K562 (cell line): ENCODE measurements around the gene ARNT2.

ENCODE experiments used
- CTCF ChIP-seq, 3 experiments: IDR thresholded peaks in 2 of 3; conservative IDR thresholded peaks in 1 of 3; 2 replicates each; pipeline ENCODE4 v1.5.1; 2011 to 2012; ENCODE audit warnings: low read length in 3 of 3, mild to moderate bottlenecking in 3 of 3, control low read depth in 2 of 3, improper control_type of control experiment in 1 of 3, inconsistent platforms in 1 of 3, low read depth in 1 of 3, mixed read lengths in 1 of 3, moderate library complexity in 1 of 3; ENCODE audit not compliant: insufficient read depth in 2 of 3
- MAZ ChIP-seq, 2 experiments: fragments of 450-650 bp in 1 of 2; sonication (generic) in 1 of 2; formaldehyde crosslinking; IDR thresholded peaks in 1 of 2; conservative IDR thresholded peaks in 1 of 2; 2 replicates each; pipeline versions ENCODE4 v1.4.0 to v1.5.0; 2020; ENCODE audit warnings: mild to moderate bottlenecking in 1 of 2, missing genetic modification reagents in 1 of 2
- ZNF146 ChIP-seq: IDR thresholded peaks from one replicate; pipeline ENCODE4 v1.6.1; 2018; ENCODE audit warnings: missing compliant biosample characterization; ENCODE audit not compliant: unreplicated experiment

DNA sequence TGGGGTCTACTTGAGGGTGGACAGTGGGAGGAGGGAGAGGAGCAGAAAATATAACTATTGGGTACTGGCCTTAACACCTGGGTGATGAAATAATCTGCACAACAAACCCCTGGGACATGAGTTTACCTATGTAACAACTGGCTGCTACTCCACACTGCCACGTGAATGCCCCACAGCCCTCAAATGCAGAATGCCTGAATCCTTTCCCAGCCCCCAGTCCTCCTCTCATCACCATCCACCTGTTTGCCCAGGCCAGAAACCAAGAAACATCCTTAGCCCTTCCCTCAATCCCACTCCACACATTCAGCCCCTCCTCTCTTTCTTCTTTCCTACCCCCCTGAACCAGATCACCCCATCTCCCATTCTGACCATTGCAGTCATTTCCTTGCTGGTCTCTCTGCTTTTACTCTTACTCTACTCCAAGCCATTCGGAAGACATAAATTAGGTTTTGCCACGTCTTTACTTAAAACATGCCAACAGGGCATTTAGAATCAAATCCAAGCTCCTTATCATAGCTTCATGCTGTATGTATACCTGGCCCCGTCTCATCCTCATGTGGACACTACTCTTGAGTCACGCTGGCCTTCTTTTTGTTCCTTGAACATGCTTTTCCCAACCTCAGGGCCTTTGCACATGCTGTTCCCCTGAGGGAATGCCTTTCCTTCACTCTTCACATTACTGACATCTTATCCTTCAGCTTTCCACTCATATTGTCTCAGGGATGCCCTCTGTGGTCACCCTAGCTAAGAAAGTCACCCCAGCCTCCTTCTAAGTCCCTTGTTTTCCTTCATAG is 153.5 kb downstream of the ARNT2 start:
- no peak for TF ChIP-seq CTCF (IDR thresholded peaks at IDR 0.05 in 2 of 3, conservative IDR thresholded peaks at IDR 0.05 in 1 of 3; ENCODE audit: insufficient read depth in 2 of 3, low read depth in 1 of 3, low read length in 3 of 3)
- no peak for TF ChIP-seq MAZ (CRISPR knock-in tag; conservative IDR thresholded peaks at IDR 0.05 in 1 of 2, IDR thresholded peaks at IDR 0.05 in 1 of 2)
- TF ChIP-seq ZNF146 (CRISPR knock-in tag), result no peak
